ENCODE results near the gene KASH5. TPM values are rescaled to one million over a fixed set of nuclear protein-coding genes. Genes with fewer than 3 reads are reported as not detected.

The KASH5 gene
- total RNA-seq, 1 experiment from 2014 or later = not detected

DNA sequence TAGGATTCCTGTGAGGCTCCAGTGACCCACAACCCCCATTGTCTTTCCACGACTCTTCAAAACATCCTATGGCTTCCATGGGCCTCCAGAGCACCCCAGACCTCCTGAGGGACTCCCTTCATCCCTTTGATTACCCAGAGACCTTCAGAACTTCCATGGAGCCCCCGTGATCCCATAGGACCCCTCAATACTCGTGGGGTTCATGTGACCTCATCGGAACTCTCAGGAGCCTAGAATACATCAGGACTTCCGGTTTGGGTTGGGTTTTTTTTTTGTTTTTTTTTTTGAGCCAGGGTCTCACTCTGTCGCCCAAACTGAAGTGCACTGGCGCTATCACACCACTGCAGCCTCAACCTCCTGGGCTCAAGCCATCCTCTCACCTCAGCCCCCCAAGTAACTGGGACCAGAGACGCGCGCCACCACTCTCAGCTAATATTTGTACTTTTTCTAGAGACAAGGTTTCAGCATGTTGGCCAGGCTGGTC, 65.8 kb downstream of the KASH5 start:
- DNase-seq = no peak
- no peaks in the 10 kb centered on the region for H3K9me2 ChIP-seq (replicated peaks; ENCODE audit: low read length)
- H2AFZ ChIP-seq (ENCODE audit: low read length) = no peak overlapping the region
- no peaks in the 10 kb centered on the region for H3K9me3 ChIP-seq (ENCODE audit: low read length)
- peaks cover 8% of the 10 kb centered on the region; the same call in 1 of the 2 replicates for H3K4me1 ChIP-seq (ENCODE audit: insufficient read depth, low read length)
- no peaks in the 10 kb centered on the region for H3K27me3 ChIP-seq (ENCODE audit: low read length)
- peaks cover 18% of the 10 kb centered on the region for H3K79me2 ChIP-seq (ENCODE audit: low read length)
- intact Hi-C loops (cut with micrococcal nuclease) = no loop called here
- H3F3A ChIP-seq (ENCODE audit: low read length, unreplicated experiment) = no peaks in the 10 kb centered on the region
- H4K20me1 ChIP-seq (ENCODE audit: low read length) = no peaks in the 10 kb centered on the region
- no peak for ATAC-seq
- CTCF ChIA-PET = no interaction called here
- no TSS peak for BruUV-seq (replicated peaks)
- no peak overlapping the region for H3K4me3 ChIP-seq (ENCODE audit: low read length)
- no peak overlapping the region for H3K4me2 ChIP-seq (ENCODE audit: low read length)
- H3K27ac ChIP-seq (ENCODE audit: low read length) = no peak overlapping the region
- no peak overlapping the region for H3K9ac ChIP-seq (ENCODE audit: low read length)
- POLR2A ChIA-PET (ENCODE audit: unreplicated experiment) = no interaction called here
- TF ChIP-seq, protein P1, sequence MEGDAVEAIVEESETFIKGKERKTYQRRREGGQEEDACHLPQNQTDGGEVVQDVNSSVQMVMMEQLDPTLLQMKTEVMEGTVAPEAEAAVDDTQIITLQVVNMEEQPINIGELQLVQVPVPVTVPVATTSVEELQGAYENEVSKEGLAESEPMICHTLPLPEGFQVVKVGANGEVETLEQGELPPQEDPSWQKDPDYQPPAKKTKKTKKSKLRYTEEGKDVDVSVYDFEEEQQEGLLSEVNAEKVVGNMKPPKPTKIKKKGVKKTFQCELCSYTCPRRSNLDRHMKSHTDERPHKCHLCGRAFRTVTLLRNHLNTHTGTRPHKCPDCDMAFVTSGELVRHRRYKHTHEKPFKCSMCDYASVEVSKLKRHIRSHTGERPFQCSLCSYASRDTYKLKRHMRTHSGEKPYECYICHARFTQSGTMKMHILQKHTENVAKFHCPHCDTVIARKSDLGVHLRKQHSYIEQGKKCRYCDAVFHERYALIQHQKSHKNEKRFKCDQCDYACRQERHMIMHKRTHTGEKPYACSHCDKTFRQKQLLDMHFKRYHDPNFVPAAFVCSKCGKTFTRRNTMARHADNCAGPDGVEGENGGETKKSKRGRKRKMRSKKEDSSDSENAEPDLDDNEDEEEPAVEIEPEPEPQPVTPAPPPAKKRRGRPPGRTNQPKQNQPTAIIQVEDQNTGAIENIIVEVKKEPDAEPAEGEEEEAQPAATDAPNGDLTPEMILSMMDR (conservative IDR thresholded peaks at IDR 0.05; ENCODE audit: low read depth, low read length) = no peak
- TF ChIP-seq EZH2 (IDR thresholded peaks at IDR 0.05; ENCODE audit: low read length, unreplicated experiment) (no peak), EZH2phosphoT487 (IDR thresholded peaks at IDR 0.05; ENCODE audit: borderline replicate concordance, low read length) (no peak)
- no peaks in the 10 kb centered on the region for H3K36me3 ChIP-seq (ENCODE audit: low read depth, low read length)

- POLR2A ChIA-PET (ENCODE audit: unreplicated experiment) = no interaction called here
Measured at GRCh38 chr19:49455773-49456172, 67.7 kb downstream of the KASH5 start.

GRCh38 chr19:49456326-49456725, 68.3 kb downstream of the KASH5 start:
- no TSS peak for BruUV-seq (replicated peaks)
- ChIA-PET POLR2A (ENCODE audit: unreplicated experiment) (no interaction called here), CTCF (no interaction called here)
- Histone ChIP-seq H2AFZ (ENCODE audit: low read length) (no peak overlapping the region), H3K9ac (ENCODE audit: low read length) (no peak overlapping the region), H4K20me1 (ENCODE audit: low read length) (no peaks in the 10 kb centered on the region), H3K4me1 (ENCODE audit: insufficient read depth, low read length) (no peaks in the 10 kb centered on the region), H3K36me3 (ENCODE audit: low read depth, low read length) (no peaks in the 10 kb centered on the region), H3K79me2 (ENCODE audit: low read length) (peaks cover 3% of the 10 kb centered on the region), H3K4me2 (ENCODE audit: low read length) (no peak overlapping the region), H3F3A (ENCODE audit: low read length, unreplicated experiment) (no peaks in the 10 kb centered on the region), H3K4me3 (ENCODE audit: low read length) (no peak overlapping the region), H3K9me2 (replicated peaks; ENCODE audit: low read length) (no peaks in the 10 kb centered on the region), H3K9me3 (ENCODE audit: low read length) (no peaks in the 10 kb centered on the region), H3K27me3 (ENCODE audit: low read length) (no peaks in the 10 kb centered on the region), H3K27ac (ENCODE audit: low read length) (no peak overlapping the region)
- intact Hi-C loops (cut with micrococcal nuclease) = no loop called here
- no peak for TF ChIP-seq EZH2 (IDR thresholded peaks at IDR 0.05; ENCODE audit: low read length, unreplicated experiment)
- TF ChIP-seq, protein P1 (conservative IDR thresholded peaks at IDR 0.05; ENCODE audit: low read depth, low read length) = no peak
- no peak for TF ChIP-seq EZH2phosphoT487 (IDR thresholded peaks at IDR 0.05; ENCODE audit: borderline replicate concordance, low read length)
- ATAC-seq (no peak), DNase-seq (no peak)

More at GRCh38 chr19:49455773-49456172, 67.7 kb downstream of the KASH5 start:
- intact Hi-C loops (cut with micrococcal nuclease) = no loop called here
- BruUV-seq (replicated peaks) = no TSS peak
- H3K4me2 ChIP-seq (ENCODE audit: low read length) = no peak overlapping the region
- H4K20me1 ChIP-seq (ENCODE audit: low read length) = no peaks in the 10 kb centered on the region
- H3K9me3 ChIP-seq (ENCODE audit: low read length) = no peaks in the 10 kb centered on the region
- H2AFZ ChIP-seq (ENCODE audit: low read length) = no peak overlapping the region
- peaks cover 8% of the 10 kb centered on the region for H3K79me2 ChIP-seq (ENCODE audit: low read length)
- H3K27ac ChIP-seq (ENCODE audit: low read length) = no peak overlapping the region
- DNase-seq = no peak
- H3K9ac ChIP-seq (ENCODE audit: low read length) = no peak overlapping the region
- H3K36me3 ChIP-seq (ENCODE audit: low read depth, low read length) = no peaks in the 10 kb centered on the region
- peaks cover under 1% of the 10 kb centered on the region; the same call in 1 of the 2 replicates for H3K4me1 ChIP-seq (ENCODE audit: insufficient read depth, low read length)
- no peaks in the 10 kb centered on the region for H3F3A ChIP-seq (ENCODE audit: low read length, unreplicated experiment)
- no peaks in the 10 kb centered on the region for H3K9me2 ChIP-seq (replicated peaks; ENCODE audit: low read length)
- ATAC-seq = no peak
- CTCF ChIA-PET = no interaction called here
- no peak overlapping the region for H3K4me3 ChIP-seq (ENCODE audit: low read length)
- TF ChIP-seq EZH2phosphoT487 (IDR thresholded peaks at IDR 0.05; ENCODE audit: borderline replicate concordance, low read length) (no peak), EZH2 (IDR thresholded peaks at IDR 0.05; ENCODE audit: low read length, unreplicated experiment) (no peak)
- TF ChIP-seq, protein P1 (conservative IDR thresholded peaks at IDR 0.05; ENCODE audit: low read depth, low read length) = no peak
- no peaks in the 10 kb centered on the region for H3K27me3 ChIP-seq (ENCODE audit: low read length)

Data from PC-3 (cell line).